ENCODE measurements around the gene NKD2. TPM values are rescaled to one million over a fixed set of nuclear protein-coding genes. Genes with fewer than 3 reads are reported as not detected.

Gene NKD2
- total and polyA plus RNA-seq, 8 donors = 1.8 to 13.6 (median 7.9) TPM; not detected in 2

GRCh38 chr5:1069720-1070088, 61.1 kb downstream of the NKD2 start:
- H3K27ac ChIP-seq = no peak overlapping the region
- H3K27me3 ChIP-seq = no peaks in the 10 kb centered on the region
- WGBS, 5 donors = 86 to 95% (median 94%) methylated on average over 6 to 14 of the region's 15 CpGs
- H3K36me3 ChIP-seq = peaks cover 25 to 69% (median 67%) of the 10 kb centered on the region in 4 donors
- no peak overlapping the region for H3K4me3 ChIP-seq
- no peaks in the 10 kb centered on the region for H3K9me3 ChIP-seq
- intact Hi-C loops (cut with DNase I; ENCODE audit: low total_unique reads) = no loop called here
- TF ChIP-seq, protein P1, sequence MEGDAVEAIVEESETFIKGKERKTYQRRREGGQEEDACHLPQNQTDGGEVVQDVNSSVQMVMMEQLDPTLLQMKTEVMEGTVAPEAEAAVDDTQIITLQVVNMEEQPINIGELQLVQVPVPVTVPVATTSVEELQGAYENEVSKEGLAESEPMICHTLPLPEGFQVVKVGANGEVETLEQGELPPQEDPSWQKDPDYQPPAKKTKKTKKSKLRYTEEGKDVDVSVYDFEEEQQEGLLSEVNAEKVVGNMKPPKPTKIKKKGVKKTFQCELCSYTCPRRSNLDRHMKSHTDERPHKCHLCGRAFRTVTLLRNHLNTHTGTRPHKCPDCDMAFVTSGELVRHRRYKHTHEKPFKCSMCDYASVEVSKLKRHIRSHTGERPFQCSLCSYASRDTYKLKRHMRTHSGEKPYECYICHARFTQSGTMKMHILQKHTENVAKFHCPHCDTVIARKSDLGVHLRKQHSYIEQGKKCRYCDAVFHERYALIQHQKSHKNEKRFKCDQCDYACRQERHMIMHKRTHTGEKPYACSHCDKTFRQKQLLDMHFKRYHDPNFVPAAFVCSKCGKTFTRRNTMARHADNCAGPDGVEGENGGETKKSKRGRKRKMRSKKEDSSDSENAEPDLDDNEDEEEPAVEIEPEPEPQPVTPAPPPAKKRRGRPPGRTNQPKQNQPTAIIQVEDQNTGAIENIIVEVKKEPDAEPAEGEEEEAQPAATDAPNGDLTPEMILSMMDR (IDR thresholded peaks at IDR 0.05) = no peak
- TF ChIP-seq EP300 (IDR thresholded peaks at IDR 0.05) = no peak
- TF ChIP-seq POLR2A (IDR thresholded peaks at IDR 0.05) = no peak
- TF ChIP-seq POLR2AphosphoS5 (IDR thresholded peaks at IDR 0.05) = no peak
- DNase-seq = no peak
- no peaks in the 10 kb centered on the region for H3K4me1 ChIP-seq

DNA sequence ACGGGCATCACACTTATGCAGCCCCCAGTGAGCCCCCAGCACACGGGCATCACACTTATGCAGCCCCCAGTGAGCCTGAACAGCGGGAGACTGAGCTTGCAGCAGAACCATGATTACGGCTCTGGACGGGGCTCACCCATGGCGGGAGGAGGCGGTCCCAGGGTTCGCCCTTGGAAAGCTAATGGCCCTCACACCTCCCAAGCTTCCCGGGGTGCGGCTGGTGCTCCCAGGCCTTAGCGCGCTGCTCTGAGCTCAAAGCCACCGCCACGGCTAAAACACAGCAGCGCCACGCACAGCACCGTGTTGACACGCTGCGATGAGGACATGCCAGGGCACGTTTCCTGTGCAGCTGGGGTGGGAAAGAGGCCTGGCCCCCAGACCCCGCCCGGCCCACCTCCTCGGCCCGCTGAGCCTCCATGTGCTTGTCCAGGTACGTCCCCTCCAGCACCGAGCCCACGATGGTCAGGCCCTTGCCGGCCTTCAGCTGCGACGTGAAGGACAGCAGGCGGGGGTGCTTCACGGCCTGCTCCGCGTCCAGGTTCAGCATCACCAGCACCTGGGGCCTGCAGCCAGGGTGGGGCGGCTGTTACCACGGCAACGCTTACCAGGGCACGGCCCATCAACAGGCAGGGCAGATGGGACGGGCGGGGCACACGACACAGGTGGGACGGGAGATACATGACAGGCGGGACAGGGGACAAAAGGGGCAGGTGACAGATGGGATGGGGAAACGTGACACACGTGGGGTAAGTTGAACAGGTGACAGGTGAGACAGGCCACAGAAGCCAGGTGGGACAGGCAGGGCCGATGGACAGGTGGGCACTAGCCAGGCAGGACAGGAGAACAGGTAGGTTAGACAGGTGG, 64.9 kb downstream of the NKD2 start:
- intact Hi-C loops (cut with DNase I; ENCODE audit: low total_unique reads) = no loop called here
- DNase-seq = no peak
- WGBS, 5 donors = 82 to 91% (median 87%) methylated on average over 12 to 46 of the region's 46 CpGs

DNA sequence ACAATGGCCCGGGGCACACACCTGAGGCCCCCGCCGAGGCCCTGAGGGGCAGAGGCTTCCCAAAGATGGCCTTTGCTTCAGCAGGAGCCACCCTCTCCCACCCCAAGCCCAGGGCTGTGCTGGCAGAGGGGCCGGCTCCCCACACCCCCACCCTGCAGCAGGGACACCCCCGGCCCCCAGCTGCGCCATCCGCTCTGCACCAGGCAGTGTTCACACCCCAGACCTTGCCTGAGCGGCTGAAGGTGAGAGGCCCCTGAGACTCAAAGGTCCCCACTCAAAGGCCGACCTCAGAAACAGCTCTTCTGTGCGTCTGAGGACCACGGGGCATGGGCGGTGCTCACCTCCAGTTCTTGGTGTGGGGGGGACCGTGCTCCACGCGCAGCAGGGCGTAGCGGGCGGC, 65.6 kb downstream of the NKD2 start:
- Histone ChIP-seq H3K27me3 (no peaks in the 10 kb centered on the region), H3K9me3 (no peaks in the 10 kb centered on the region), H3K4me1 (no peaks in the 10 kb centered on the region), H3K27ac (no peak overlapping the region), H3K4me3 (no peak overlapping the region), H3K36me3 (peaks cover 49 to 69% (median 67%) of the 10 kb centered on the region in 4 donors)
- TF ChIP-seq, protein P1 (IDR thresholded peaks at IDR 0.05) = no peak
- TF ChIP-seq POLR2AphosphoS5 (IDR thresholded peaks at IDR 0.05) (no peak), EP300 (IDR thresholded peaks at IDR 0.05) (no peak), POLR2A (IDR thresholded peaks at IDR 0.05) (no peak)
- intact Hi-C loops (cut with DNase I; ENCODE audit: low total_unique reads) = no loop called here
- DNase-seq = no peak
- 91 to 95% (median 92%) methylated on average over 12 to 18 of the region's 18 CpGs for WGBS, 5 donors

More for the DNA sequence above, 64.9 kb downstream of the NKD2 start:
- no peaks in the 10 kb centered on the region for H3K4me1 ChIP-seq
- peaks cover 51 to 69% (median 67%) of the 10 kb centered on the region in 4 donors for H3K36me3 ChIP-seq
- TF ChIP-seq EP300 (IDR thresholded peaks at IDR 0.05) (no peak), POLR2A (IDR thresholded peaks at IDR 0.05) (no peak)
- no peaks in the 10 kb centered on the region for H3K9me3 ChIP-seq
- no peaks in the 10 kb centered on the region for H3K27me3 ChIP-seq
- no peak overlapping the region for H3K27ac ChIP-seq
- no peak overlapping the region for H3K4me3 ChIP-seq

GRCh38 chr5:1074816-1075554, 66.4 kb downstream of the NKD2 start:
- intact Hi-C loops (cut with DNase I; ENCODE audit: low total_unique reads) = no loop called here
- no peak for DNase-seq
- Histone ChIP-seq H3K36me3 (peaks cover 45 to 70% (median 69%) of the 10 kb centered on the region in 4 donors), H3K4me1 (no peaks in the 10 kb centered on the region), H3K27ac (no peak overlapping the region), H3K9me3 (no peaks in the 10 kb centered on the region), H3K27me3 (no peaks in the 10 kb centered on the region), H3K4me3 (no peak overlapping the region)
- 86 to 92% (median 88%) methylated on average over 25 to 40 of the region's 40 CpGs for WGBS, 5 donors
- TF ChIP-seq, protein P1 (IDR thresholded peaks at IDR 0.05) = no peak
- no peak for TF ChIP-seq POLR2AphosphoS5 (IDR thresholded peaks at IDR 0.05)
- TF ChIP-seq POLR2A (IDR thresholded peaks at IDR 0.05) = no peak
- no peak for TF ChIP-seq EP300 (IDR thresholded peaks at IDR 0.05)
